H1 (cell line): ENCODE data around the gene CILP. TPM values are rescaled to one million over a fixed set of nuclear protein-coding genes. Genes with fewer than 3 reads are reported as not detected.

Source experiments
- CTCF ChIA-PET: fragments of 300-600 bp; sonication (Branson Sonifier 250); formaldehyde crosslinking; loops from one replicate; lab custom pipeline; 2021; ENCODE audit not compliant: partially characterized antibody; lab: Charles Lee
- POLR2A ChIA-PET: fragments of 300-600 bp; sonication (Branson Sonifier 250); formaldehyde crosslinking; loops from one replicate; lab custom pipeline; 2021; ENCODE audit warnings: inconsistent platforms; ENCODE audit not compliant: partially characterized antibody; lab: Charles Lee
- DNase-seq, 2 experiments: peaks; one replicate each; pipeline versions ENCODE4 v3.0.0 to v3.0.0-alpha.2; 2010 to 2022; ENCODE audit warnings: low spot score in 2 of 2, low read depth in 1 of 2, mixed read lengths in 1 of 2
- FAIRE-seq: peaks from 2 replicates; lab custom pipeline; 2011; peaks lifted over from hg19 to GRCh38; lab: Jason Lieb, UNC
- H2AFZ ChIP-seq: 2 replicates; pipeline ENCODE4 v1.8.1; 2012; ENCODE audit warnings: low read length, inconsistent platforms
- H2AK5ac ChIP-seq: 2 replicates; pipeline ENCODE4 v1.6.1; 2013; ENCODE audit warnings: low read depth, low read length
- H2BK120ac ChIP-seq: replicated peaks from 2 replicates; pipeline ENCODE3; 2013; ENCODE audit warnings: low read depth, low read length, inconsistent platforms
- H2BK12ac ChIP-seq: 2 replicates; pipeline ENCODE4 v1.6.1; 2013; ENCODE audit warnings: low read depth, low read length
- H2BK15ac ChIP-seq: 2 replicates; pipeline ENCODE4 v1.6.1; 2013; ENCODE audit warnings: low read length
- H2BK20ac ChIP-seq: 2 replicates; pipeline ENCODE4 v1.6.1; 2013; ENCODE audit warnings: low read length
- H2BK5ac ChIP-seq: 2 replicates; pipeline ENCODE4 v1.6.1; 2013; ENCODE audit warnings: low read depth, low read length
- H3K14ac ChIP-seq: 2 replicates; pipeline ENCODE4 v1.6.1; 2013; ENCODE audit warnings: inconsistent platforms; ENCODE audit not compliant: insufficient read length
- H3K18ac ChIP-seq: 2 replicates; pipeline ENCODE4 v1.6.1; 2013; ENCODE audit warnings: low read length; ENCODE audit errors: extremely low read depth
- H3K23ac ChIP-seq: 2 replicates; pipeline ENCODE4 v1.6.1; 2013; ENCODE audit warnings: inconsistent platforms; ENCODE audit not compliant: insufficient read length
- H3K23me2 ChIP-seq: 2 replicates; pipeline ENCODE4 v1.6.1; 2013; ENCODE audit warnings: low read depth, low read length
- H3K27ac ChIP-seq: 2 replicates; pipeline ENCODE4 v1.6.1; 2011; ENCODE audit warnings: low read depth, low read length, inconsistent platforms
- H3K27me3 ChIP-seq, 4 experiments: replicated peaks in 1 of 4; 1 replicate in 1 of 4; 2 replicates in 3 of 4; pipeline versions ENCODE4 v1.6.1 to v1.8.1; 2011 to 2013; ENCODE audit warnings: low read length in 3 of 4, mild to moderate bottlenecking in 3 of 4, inconsistent platforms in 2 of 4, mixed read lengths in 2 of 4, moderate library complexity in 1 of 4; ENCODE audit not compliant: control insufficient read depth in 3 of 4, insufficient read depth in 3 of 4; ENCODE audit errors: extremely low read depth in 1 of 4
- H3K36me3 ChIP-seq, 4 experiments: 2 replicates each; pipeline versions ENCODE4 v1.6.1 to v1.8.1; 2011 to 2013; ENCODE audit warnings: mild to moderate bottlenecking in 4 of 4, low read length in 3 of 4, moderate library complexity in 2 of 4, control low read depth in 1 of 4, inconsistent platforms in 1 of 4; ENCODE audit not compliant: insufficient read depth in 4 of 4, control insufficient read depth in 2 of 4
- H3K4ac ChIP-seq: replicated peaks from 2 replicates; pipeline ENCODE3; 2013; ENCODE audit warnings: low read length, low read depth, mixed read lengths, inconsistent platforms; ENCODE audit not compliant: insufficient read length
- H3K4me1 ChIP-seq, 4 experiments: replicated peaks in 1 of 4; 1 replicate in 1 of 4; 2 replicates in 3 of 4; pipeline versions ENCODE4 v1.6.1 to v1.8.1; 2011 to 2013; ENCODE audit warnings: low read length in 3 of 4, inconsistent platforms in 2 of 4, mixed read lengths in 1 of 4; ENCODE audit not compliant: insufficient read depth in 4 of 4, control insufficient read depth in 3 of 4
- H3K4me2 ChIP-seq, 2 experiments: 2 replicates each; pipeline versions ENCODE4 v1.6.1 to v1.8.1; 2011 to 2013; ENCODE audit warnings: low read depth in 2 of 2, low read length in 2 of 2, control low read depth in 1 of 2, inconsistent platforms in 1 of 2, mild to moderate bottlenecking in 1 of 2; ENCODE audit not compliant: insufficient read depth in 1 of 2
- H3K4me3 ChIP-seq, 4 experiments: fragments of 200-600, 300-600 bp in 1 of 4; sonication (generic), shearing (Covaris generic), sonication (Bioruptor Twin) in 1 of 4; 2 replicates each; pipeline versions ENCODE4 v1.5.1 to v1.8.1; 2011 to 2016; ENCODE audit warnings: low read length in 4 of 4, low read depth in 3 of 4, control low read depth in 2 of 4, inconsistent platforms in 2 of 4, mild to moderate bottlenecking in 2 of 4, mixed read lengths in 1 of 4, moderate library complexity in 1 of 4; ENCODE audit not compliant: insufficient read depth in 2 of 4; ENCODE audit errors: extremely low read depth in 1 of 4
- H3K56ac ChIP-seq: replicated peaks from 2 replicates; pipeline ENCODE3; 2013; ENCODE audit warnings: low read depth, mild to moderate bottlenecking, mixed read lengths, low read length, inconsistent platforms; ENCODE audit not compliant: insufficient read length
- H3K79me1 ChIP-seq: 2 replicates; pipeline ENCODE4 v1.6.1; 2013; ENCODE audit warnings: low read depth, low read length, control low read depth
- H3K79me2 ChIP-seq, 2 experiments: 2 replicates each; pipeline versions ENCODE4 v1.6.1 to v1.8.1; 2012 to 2013; ENCODE audit warnings: low read length in 2 of 2, mild to moderate bottlenecking in 2 of 2, inconsistent platforms in 1 of 2; ENCODE audit not compliant: insufficient read depth in 2 of 2, control insufficient read depth in 1 of 2
- H3K9ac ChIP-seq, 4 experiments: replicated peaks in 1 of 4; 1 replicate in 1 of 4; 2 replicates in 3 of 4; pipeline versions ENCODE4 v1.6.1 to v1.8.1; 2011 to 2013; ENCODE audit warnings: low read depth in 3 of 4, low read length in 3 of 4, control low read depth in 2 of 4, mild to moderate bottlenecking in 2 of 4, moderate library complexity in 2 of 4, inconsistent platforms in 1 of 4; ENCODE audit errors: extremely low read depth in 1 of 4
- H3K9me3 ChIP-seq, 2 experiments: 2 replicates each; pipeline versions ENCODE4 v1.6.1 to v1.8.1; 2012 to 2013; ENCODE audit warnings: mild to moderate bottlenecking in 2 of 2, moderate library complexity in 2 of 2, control low read depth in 1 of 2, inconsistent platforms in 1 of 2, low read depth in 1 of 2, low read length in 1 of 2, mixed read lengths in 1 of 2; ENCODE audit not compliant: insufficient read depth in 2 of 2
- H4K20me1 ChIP-seq, 2 experiments: replicated peaks in 1 of 2; 2 replicates each; pipeline versions ENCODE3 to v1.8.1; 2011 to 2013; ENCODE audit warnings: inconsistent platforms in 2 of 2, low read length in 2 of 2, mild to moderate bottlenecking in 1 of 2; ENCODE audit not compliant: insufficient read depth in 2 of 2, control insufficient read depth in 1 of 2
- H4K5ac ChIP-seq: 2 replicates; pipeline ENCODE4 v1.6.1; 2013; ENCODE audit warnings: low read length, low read depth, mixed read lengths, inconsistent platforms; ENCODE audit not compliant: insufficient read length
- H4K8ac ChIP-seq: 2 replicates; pipeline ENCODE4 v1.8.0; 2013; ENCODE audit warnings: mild to moderate bottlenecking, moderate library complexity, low read length, inconsistent platforms; ENCODE audit not compliant: insufficient read depth; ENCODE audit errors: extremely low read depth
- H4K91ac ChIP-seq: replicated peaks from 2 replicates; pipeline ENCODE3; 2013; ENCODE audit warnings: low read length, mixed read lengths, inconsistent platforms; ENCODE audit not compliant: insufficient read length
- BCL11A ChIP-seq, 2 experiments: IDR thresholded peaks; one replicate each; pipeline ENCODE4 v1.6.1; 2011; ENCODE audit warnings: low read depth in 2 of 2, low read length in 2 of 2, mild to moderate bottlenecking in 2 of 2
- CBX8 ChIP-seq: fragments of 300-800, 300-1000 bp; sonication (generic); IDR thresholded peaks from 2 replicates; pipeline ENCODE4 v1.7.1; 2016; ENCODE audit warnings: low read depth, low read length, borderline replicate concordance
- KDM4A ChIP-seq: IDR thresholded peaks from one replicate; pipeline ENCODE4 v1.7.1; 2012; ENCODE audit warnings: low read depth, mild to moderate bottlenecking, moderate library complexity, low read length, inconsistent platforms; ENCODE audit not compliant: severe bottlenecking
- RBBP5 ChIP-seq: IDR thresholded peaks from 2 replicates; pipeline ENCODE4 v1.7.1; 2012; ENCODE audit warnings: low read depth, mild to moderate bottlenecking, inconsistent platforms, low read length, moderate library complexity, borderline replicate concordance
- SP4 ChIP-seq: IDR thresholded peaks from 2 replicates; pipeline ENCODE4 v1.6.1; 2012; ENCODE audit warnings: low read length, inconsistent platforms
- TAF1 ChIP-seq: IDR thresholded peaks from 2 replicates; pipeline ENCODE4 v1.6.1; 2011; ENCODE audit warnings: mild to moderate bottlenecking, low read depth, low read length
- WGBS, 2 experiments: shearing (Covaris generic) in 1 of 2; methylation state at CpG; one replicate each; pipeline versions ENCODE4 v1.1.6 to v1.1.7; 2013 to 2015; ENCODE audit warnings: low lambda C conversion rate in 2 of 2, mixed read lengths in 2 of 2, inconsistent platforms in 1 of 2, low coverage in 1 of 2, missing lambda C conversion rate in 1 of 2; ENCODE audit not compliant: insufficient replicate concordance in 2 of 2, insufficient coverage in 1 of 2, insufficient read length in 1 of 2; ENCODE audit errors: extremely low coverage in 1 of 2, missing lambda C conversion rate in 1 of 2; 5-methylcytosine and 5-hydroxymethylcytosine counted together
- long read RNA-seq, 2 experiments: library from RNA in 1 of 2; library from capped mRNA in 1 of 2; stranded (forward); transcript quantifications; one replicate each; pipeline ENCODE4 v2.0.0, GENCODE V29; 2021; ENCODE audit warnings: inconsistent platforms in 1 of 2
- polyA minus RNA-seq, 3 experiments: library from RNA; depleted of rRNA, polyadenylated mRNA; stranded (reverse); fragments of >200 nt; gene quantifications; 1 replicate in 2 of 3; 2 replicates in 1 of 3; pipeline ENCODE4 v1.2.3, GENCODE V29; 2011
- polyA plus RNA-seq, 7 experiments: library from polyadenylated mRNA; depleted of rRNA in 3 of 7; stranded (reverse) in 5 of 7; unstranded in 2 of 7; fragments of >200 nt in 5 of 7; fragments of 200-250 nt in 2 of 7; gene quantifications; 1 replicate in 5 of 7; 2 replicates in 1 of 7; 4 replicates in 1 of 7; pipeline versions ENCODE4 v1.2.1 to v1.2.3, GENCODE V29; 2011 to 2013; ENCODE audit warnings: missing spikeins in 2 of 7, mixed read lengths in 2 of 7
- total RNA-seq: library from RNA; stranded (reverse); fragmentation: NEBNext Ultra II Directional; extraction: Animal tissue kit (Norgen Biotek cat#: 25700); gene quantifications from 2 replicates; pipeline ENCODE4 v1.2.1, GENCODE V29; 2021

The CILP gene
- total RNA-seq (not detected in 2 replicates), polyA plus RNA-seq (2011; rRNA removed) (0.02 TPM in 1 of 2 replicates, not detected in the other), polyA minus RNA-seq (2011; rRNA and poly(A)+ RNA removed) (not detected in 2 replicates)
- not detected for polyA plus RNA-seq (2011; cell fraction: cytosol; rRNA removed)
- 0.03 TPM for polyA plus RNA-seq (2011; cell fraction: nucleus; rRNA removed)
- not detected in 4 replicates for polyA plus RNA-seq (2012, experiment 1 of 2)
- polyA plus RNA-seq (2012, experiment 2 of 2): not detected
- polyA plus RNA-seq (2013, experiment 1 of 2): not detected
- polyA plus RNA-seq (2013, experiment 2 of 2): not detected
- polyA minus RNA-seq (2011; cell fraction: cytosol; rRNA and poly(A)+ RNA removed): not detected
- not detected for polyA minus RNA-seq (2011; cell fraction: nucleus; rRNA and poly(A)+ RNA removed)
- long read RNA-seq, experiment 1: 0 reads
- long read RNA-seq, experiment 2: 0 reads

GRCh38 chr15:65210770-65211481, at the start of gene CILP:
TSS of gene CILP (minus strand) at chr15:65211473. CDS start at chr15:65209755, 1,718 bp downstream.
- POLR2A ChIA-PET: interaction anchor here (0.9 to 1.2 kb wide), 3 partner anchors 10 to 76 kb away, joined by 3 to 5 read pairs (median 3); partner anchors contain the start of genes CLPX and PARP16
- no peak within 1 kb of the TSS for H2BK20ac ChIP-seq
- TF ChIP-seq CBX8: no peak
- no peak for TF ChIP-seq RBBP5
- TF ChIP-seq KDM4A: no peak
- TF ChIP-seq BCL11A (IDR thresholded peaks at IDR 0.05; ENCODE audit: low read depth in 2 of 2, low read length in 2 of 2): no peak
- no peak for TF ChIP-seq TAF1
- no peak for TF ChIP-seq SP4

More at GRCh38 chr15:65210770-65211481, at the start of gene CILP:
- H3K4me3 ChIP-seq: no peak within 1 kb of the TSS
- FAIRE-seq (no peak), DNase-seq (no peak)
- H2BK120ac ChIP-seq: no peak within 1 kb of the TSS
- peak within 1 kb of the TSS; percentile 53; the same call in 1 of the 2 replicates for H2BK15ac ChIP-seq
- H4K8ac ChIP-seq: peak within 1 kb of the TSS; percentile 28
- no peak within 1 kb of the TSS for H4K5ac ChIP-seq
- H3K9me3 ChIP-seq: no peaks in the 10 kb centered on the region
- no peak within 1 kb of the TSS for H2AK5ac ChIP-seq
- CTCF ChIA-PET: interaction anchor here (0.8 to 7.0 kb wide), 21 partner anchors 9 to 726 kb away, joined by 3 to 87 read pairs (median 7); partner anchors contain the start of gene PARP16
- H3K14ac ChIP-seq: no peak within 1 kb of the TSS
- no peaks in the 10 kb centered on the region for H3K23me2 ChIP-seq
- peaks cover 0 to 2% of the 10 kb centered on the region in 2 experiments for H4K20me1 ChIP-seq
- H2BK12ac ChIP-seq: no peak within 1 kb of the TSS
- no peak within 1 kb of the TSS for H3K9ac ChIP-seq
- H3K18ac ChIP-seq: no peak within 1 kb of the TSS
- no peak within 1 kb of the TSS for H3K27ac ChIP-seq
- no peak within 1 kb of the TSS for H2BK5ac ChIP-seq
- H3K27me3 ChIP-seq: no peaks in the 10 kb centered on the region; a peak in 1 of 7 replicates
- H3K79me2 ChIP-seq: no peaks in the 10 kb centered on the region
- H4K91ac ChIP-seq: no peak within 1 kb of the TSS
- peaks cover 0 to 4% (median 0%) of the 10 kb centered on the region in 4 experiments; a peak in 3 of 7 replicates for H3K4me1 ChIP-seq
- H3K36me3 ChIP-seq: no peaks in the 10 kb centered on the region
- no peak within 1 kb of the TSS for H3K4me2 ChIP-seq
- 85% methylated on average over 8 of the region's 8 CpGs; no CpG with 5 or more reads in 1 of the 2 experiments for WGBS, 2 experiments
- no peaks in the 10 kb centered on the region for H3K79me1 ChIP-seq
- no peak within 1 kb of the TSS for H3K23ac ChIP-seq
- no peak within 1 kb of the TSS for H3K4ac ChIP-seq
- no peak within 1 kb of the TSS for H2AFZ ChIP-seq
- no peak within 1 kb of the TSS for H3K56ac ChIP-seq
